Aorta (tissue), 5 donors: ENCODE results near the gene ATP9B. TPM values are rescaled to one million over a fixed set of nuclear protein-coding genes. Genes with fewer than 3 reads are reported as not detected.
A peak's percentile ranks its signal among the peaks of the same experiment; 100 is the strongest.

Source experiments
- ATAC-seq: fragments of 200-7000 bp; cut with Tn5 transposase; one replicate; pipeline ENCODE4 v1.9.1; 2022; ENCODE audit warnings: moderate library complexity; ENCODE audit not compliant: low FRiP score
- DNase-seq, 2 donors: peaks; one replicate each; pipeline ENCODE4 v3.0.0-alpha.2; 2020
- H3K27ac ChIP-seq, 2 donors: one replicate each; pipeline ENCODE4 v1.5.1; 2013; ENCODE audit warnings: low read length in 2 of 2, mild to moderate bottlenecking in 2 of 2, moderate library complexity in 2 of 2, control low read depth in 1 of 2, inconsistent platforms in 1 of 2, low read depth in 1 of 2
- H3K27me3 ChIP-seq, 2 donors: one replicate each; pipeline ENCODE4 v1.6.1; 2013; ENCODE audit warnings: control low read depth in 1 of 2, low read length in 1 of 2, mild to moderate bottlenecking in 1 of 2, moderate library complexity in 1 of 2; ENCODE audit not compliant: insufficient read depth in 2 of 2, control insufficient read depth in 1 of 2
- H3K36me3 ChIP-seq, 2 donors: one replicate each; pipeline ENCODE4 v1.6.1; 2013; ENCODE audit warnings: control low read depth in 1 of 2, low read length in 1 of 2, mild to moderate bottlenecking in 1 of 2; ENCODE audit not compliant: insufficient read depth in 2 of 2, control insufficient read depth in 1 of 2
- H3K4me1 ChIP-seq, 2 donors: one replicate each; pipeline ENCODE4 v1.6.1; 2013; ENCODE audit warnings: low read length in 2 of 2, control low read depth in 1 of 2, mild to moderate bottlenecking in 1 of 2, moderate library complexity in 1 of 2; ENCODE audit not compliant: insufficient read depth in 2 of 2, control insufficient read depth in 1 of 2
- H3K4me3 ChIP-seq, 2 donors: one replicate each; pipeline ENCODE4 v1.5.1; 2013; ENCODE audit warnings: low read length in 2 of 2, control low read depth in 1 of 2, mild to moderate bottlenecking in 1 of 2
- H3K9me3 ChIP-seq: one replicate; pipeline ENCODE4 v1.6.1; 2013; ENCODE audit warnings: mild to moderate bottlenecking, low read length; ENCODE audit not compliant: control insufficient read depth
- WGBS, 2 donors: extraction: QIAGEN DNeasy Blood & Tissue Kit; methylation state at CpG; one replicate each; pipeline ENCODE4 v1.1.7; 2013; 5-methylcytosine and 5-hydroxymethylcytosine counted together
- intact Hi-C, 2 donors: fragments of 100-400 bp; cut with DNase I; formaldehyde crosslinking; loops; one replicate each; pipeline versions ENCODE4 v1.14.2 to v1.15.0; 2022
- polyA plus RNA-seq, 2 donors: library from polyadenylated mRNA; stranded (reverse); fragments of 200-250 nt; gene quantifications; one replicate each; pipeline ENCODE4 v1.2.3, GENCODE V29; 2013
- total RNA-seq, 2 donors: library from RNA; stranded (reverse); fragmentation: NEBNext Ultra II Directional; extraction: Animal tissue kit (Norgen Biotek cat#: 25700); gene quantifications; one replicate each; pipeline ENCODE4 v1.2.1, GENCODE V29; 2021
- donor health status: healthy with polysubstance abuse.
- donor health status: Bipolar disorder and iron deficiency.
- donor health status: DM: no; HTN: no; CAD: no.
- donor health status: DM: no; HTN: no; CAD: no.
- donor health status: DM: yes; HTN: yes; CAD: no.

The ATP9B gene
- total and polyA plus RNA-seq, 4 donors, result 2.3 to 55.3 (median 30.5) TPM

DNA sequence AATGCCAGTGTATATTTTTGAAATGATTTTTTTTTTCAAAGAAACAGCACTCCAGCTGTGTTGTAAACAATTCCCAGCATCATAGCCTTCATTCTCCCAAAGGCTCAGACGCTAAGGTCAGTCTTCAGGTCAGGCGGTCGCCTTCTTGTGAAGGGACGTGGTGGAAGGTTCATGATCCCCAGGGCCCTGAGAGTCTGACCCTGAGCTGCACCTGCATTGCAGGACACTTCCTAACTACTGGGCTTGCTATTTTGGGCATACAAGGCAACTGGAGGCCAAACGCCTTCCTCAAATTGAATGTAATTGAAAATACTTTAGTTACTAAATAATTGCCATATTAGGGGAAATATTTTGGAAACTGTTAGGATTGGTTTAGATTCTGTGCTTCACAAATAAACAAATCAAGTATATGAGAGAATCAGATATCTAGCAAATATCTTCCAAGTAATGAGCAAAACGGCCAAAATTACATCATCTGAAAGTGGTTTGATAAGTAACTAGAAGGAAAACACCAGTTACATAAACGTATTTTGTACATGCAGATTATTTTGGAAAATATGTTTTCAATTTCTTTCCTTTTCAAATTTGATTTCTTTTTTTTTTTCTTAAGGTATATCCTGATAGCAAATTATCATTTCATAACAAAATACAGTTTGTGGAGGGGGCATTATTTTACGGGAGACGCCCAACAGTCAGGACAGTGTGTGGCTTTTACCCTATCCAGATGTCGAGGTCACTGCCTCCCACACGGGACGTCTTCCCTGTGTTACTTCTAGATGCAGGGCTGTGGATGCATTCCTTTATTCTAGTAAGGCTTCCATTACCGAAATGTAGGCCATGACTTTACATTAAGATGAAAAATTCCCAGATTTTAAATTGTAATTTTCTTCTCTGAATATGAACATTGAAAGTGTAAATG is 136.0 kb downstream of the ATP9B start:
- 91 to 94% methylated on average over 13 of the region's 13 CpGs for WGBS, 2 donors
- intact Hi-C loops, result no loop called here
- DNase-seq, result no peak

DNA sequence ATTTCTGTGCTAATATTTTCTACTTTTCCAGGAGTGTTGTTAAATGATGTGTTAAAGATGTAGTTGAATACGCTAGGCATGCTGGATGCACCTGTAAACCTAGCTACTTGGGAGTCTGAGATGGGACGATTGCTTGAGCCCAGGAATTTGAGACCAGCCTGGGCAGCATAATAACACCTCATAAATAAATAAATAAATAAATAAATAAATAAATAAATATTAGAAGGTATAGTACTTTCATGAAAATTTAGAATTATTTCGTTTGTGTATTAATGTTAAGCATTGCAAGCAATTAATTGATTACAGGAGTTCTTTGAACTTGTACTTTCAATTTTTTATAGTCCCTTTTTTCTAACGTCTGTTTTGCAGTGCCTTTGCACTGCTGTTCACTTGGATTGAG is 137.2 kb downstream of the ATP9B start:
- intact Hi-C loops, result no loop called here
- ATAC-seq, result no peak
- WGBS, 2 donors, result 95 to 96% methylated on average over 4 of the region's 4 CpGs
- no peak overlapping the region for H3K27ac ChIP-seq
- no peaks in the 10 kb centered on the region for H3K4me1 ChIP-seq
- H3K4me3 ChIP-seq, result no peak overlapping the region
- H3K27me3 ChIP-seq, result no peaks in the 10 kb centered on the region
- peaks cover 0 to 6% of the 10 kb centered on the region in 2 donors for H3K36me3 ChIP-seq
- DNase-seq, result no peak
- H3K9me3 ChIP-seq, result no peaks in the 10 kb centered on the region

More for the DNA sequence above, 136.0 kb downstream of the ATP9B start:
- ATAC-seq, result no peak
- peaks cover 0 to 6% of the 10 kb centered on the region in 2 donors for H3K36me3 ChIP-seq
- H3K27ac ChIP-seq, result no peak overlapping the region
- H3K27me3 ChIP-seq, result no peaks in the 10 kb centered on the region
- no peaks in the 10 kb centered on the region for H3K9me3 ChIP-seq
- no peaks in the 10 kb centered on the region for H3K4me1 ChIP-seq
- no peak overlapping the region for H3K4me3 ChIP-seq

DNA sequence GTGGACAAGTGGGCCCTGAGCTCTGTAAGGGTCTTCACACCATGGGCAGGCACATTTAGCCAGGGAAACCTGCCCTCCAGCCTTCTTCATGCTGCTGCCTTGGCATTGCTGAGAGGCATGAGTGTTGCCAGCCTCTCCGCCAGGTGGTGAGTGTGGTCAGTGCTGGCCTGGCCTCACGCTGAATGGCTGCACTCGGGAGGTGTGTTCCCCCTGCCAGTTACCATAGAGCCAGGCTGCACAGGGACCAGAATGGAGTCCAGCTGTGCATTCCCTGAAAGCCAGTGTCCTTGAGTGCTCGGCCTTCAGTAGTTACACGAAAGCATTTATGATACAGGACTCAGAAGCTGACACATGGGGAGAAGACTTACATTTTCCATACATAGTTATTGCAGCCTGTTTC is 139.7 kb downstream of the ATP9B start:
- no peak overlapping the region for H3K27ac ChIP-seq
- H3K36me3 ChIP-seq, result peaks cover 0 to 6% of the 10 kb centered on the region in 2 donors
- no peaks in the 10 kb centered on the region for H3K27me3 ChIP-seq
- H3K9me3 ChIP-seq, result no peaks in the 10 kb centered on the region
- WGBS, 2 donors, result 80 to 85% methylated on average over 5 of the region's 5 CpGs
- ATAC-seq (peak; percentile 50), DNase-seq (no peak)
- intact Hi-C loops, result no loop called here
- no peaks in the 10 kb centered on the region for H3K4me1 ChIP-seq
- no peak overlapping the region for H3K4me3 ChIP-seq

DNA sequence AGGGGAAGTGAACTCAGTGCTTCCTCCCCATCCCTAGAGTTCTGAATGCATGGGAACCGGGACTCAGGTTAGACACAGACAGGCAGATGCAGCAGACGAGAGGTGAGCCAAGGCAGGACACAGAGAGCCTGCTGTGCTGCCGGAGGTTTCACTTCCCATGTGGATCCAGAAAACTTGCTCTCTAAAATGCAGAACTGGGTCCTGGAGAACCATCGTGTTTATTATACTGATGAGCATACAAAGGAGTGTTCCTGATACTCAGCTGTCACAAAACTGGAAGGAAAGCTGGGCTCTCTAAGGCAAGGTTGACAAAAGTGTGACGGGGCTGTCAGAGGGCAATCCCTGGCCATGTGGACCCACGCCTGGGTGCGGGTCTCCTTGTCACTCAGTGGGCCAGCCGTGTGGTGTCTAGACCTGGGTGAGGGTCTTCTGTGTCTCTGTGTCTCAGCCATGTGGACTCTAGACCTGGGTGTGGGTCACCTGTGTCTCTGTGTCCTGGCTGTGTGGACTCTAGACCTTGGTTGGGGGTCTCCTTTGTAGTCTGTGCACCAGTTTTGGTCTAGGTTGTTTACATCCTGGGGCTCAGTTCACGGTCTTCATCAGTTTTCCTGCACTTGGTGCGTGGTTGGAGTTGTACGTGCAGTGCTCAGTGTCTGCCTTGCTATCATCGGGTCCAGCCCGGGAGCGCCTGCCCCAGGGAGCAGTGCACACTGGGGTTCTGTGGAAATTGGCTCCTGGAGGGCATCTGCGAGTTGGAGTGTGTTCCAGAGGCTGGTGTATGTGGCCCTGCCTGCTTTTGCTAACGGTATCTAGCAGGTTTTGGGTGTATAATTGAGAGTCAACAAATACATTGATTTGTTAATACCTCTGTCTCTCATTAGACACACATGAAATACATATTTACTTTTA is 141.1 kb downstream of the ATP9B start:
- Histone ChIP-seq H3K27me3 (no peaks in the 10 kb centered on the region), H3K27ac (no peak overlapping the region), H3K4me3 (no peak overlapping the region), H3K9me3 (no peaks in the 10 kb centered on the region), H3K4me1 (no peaks in the 10 kb centered on the region), H3K36me3 (peaks cover 0 to 6% of the 10 kb centered on the region in 2 donors)
- no peak for DNase-seq
- intact Hi-C loops, result no loop called here
- WGBS, 2 donors, result 95% methylated on average over 16 of the region's 16 CpGs
- ATAC-seq, result no peak

DNA sequence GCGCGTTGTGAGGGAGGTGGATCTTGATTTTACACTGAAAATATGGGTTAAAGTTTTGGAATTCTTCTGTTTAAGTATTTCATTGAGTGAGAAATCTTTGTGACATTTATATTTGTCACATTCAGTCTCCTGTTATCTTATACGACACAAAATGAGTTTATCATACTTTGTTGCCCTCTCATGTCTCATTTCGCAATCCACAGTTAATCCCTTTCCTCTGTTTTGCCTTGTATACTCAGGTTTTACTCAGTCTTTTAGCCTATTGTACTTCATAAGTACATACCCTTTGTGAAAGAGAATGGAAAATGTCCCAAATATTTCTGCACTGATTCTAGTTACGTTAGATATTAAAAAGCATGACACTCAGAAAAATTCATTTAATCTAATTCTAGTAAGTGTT is 142.7 kb downstream of the ATP9B start:
- ATAC-seq, result no peak
- DNase-seq, result no peak
- Histone ChIP-seq H3K4me1 (no peaks in the 10 kb centered on the region), H3K4me3 (no peak overlapping the region), H3K36me3 (peaks cover 0 to 5% of the 10 kb centered on the region in 2 donors), H3K9me3 (no peaks in the 10 kb centered on the region), H3K27ac (no peak overlapping the region), H3K27me3 (no peaks in the 10 kb centered on the region)
- 79 to 81% methylated on average over 5 of the region's 5 CpGs for WGBS, 2 donors
- intact Hi-C loops, result no loop called here

DNA sequence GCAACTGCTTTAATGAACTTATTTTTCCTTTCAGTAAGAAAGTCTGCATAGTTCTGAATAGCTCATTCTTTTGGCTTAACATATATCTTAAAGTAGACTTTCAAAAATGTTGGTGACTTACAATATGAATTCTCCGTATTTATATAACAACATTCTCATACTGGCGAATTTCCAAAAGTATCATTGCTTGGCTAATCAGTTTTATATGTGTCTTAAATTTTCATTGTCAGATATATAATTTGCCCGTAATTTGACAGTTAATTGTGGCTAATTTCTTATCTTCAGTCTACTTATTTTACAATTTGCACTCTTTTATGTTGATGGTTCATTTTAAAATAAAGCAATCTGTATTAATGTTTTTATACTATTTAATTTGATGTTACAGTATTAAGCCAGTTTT is 144.9 kb downstream of the ATP9B start:
- ATAC-seq (no peak), DNase-seq (no peak)
- intact Hi-C loops, result no loop called here
- Histone ChIP-seq H3K4me3 (no peak overlapping the region), H3K36me3 (no peaks in the 10 kb centered on the region), H3K27ac (no peak overlapping the region), H3K4me1 (no peaks in the 10 kb centered on the region), H3K27me3 (no peaks in the 10 kb centered on the region), H3K9me3 (no peaks in the 10 kb centered on the region)
- WGBS, 2 donors, result 65 to 73% methylated on average over 3 of the region's 3 CpGs

DNA sequence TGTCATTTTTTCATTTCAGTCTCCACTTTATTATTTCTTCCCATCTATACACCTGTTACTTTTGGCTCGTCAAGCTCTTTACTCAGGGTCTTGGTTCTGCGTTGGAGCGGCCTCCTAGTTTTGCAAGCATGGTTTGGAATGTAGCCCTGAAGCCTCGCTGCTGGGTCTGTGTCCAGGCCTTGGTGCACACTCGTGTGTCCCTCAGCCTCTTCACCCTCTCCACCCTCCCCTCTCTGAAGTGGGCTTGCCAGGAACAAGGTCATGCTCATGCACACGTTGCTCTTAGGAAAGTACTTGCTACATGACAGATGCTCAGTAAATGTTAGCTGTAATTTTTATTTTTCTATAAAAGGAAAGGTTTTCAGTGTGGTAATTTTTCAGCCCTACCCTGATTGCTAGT is 147.0 kb downstream of the ATP9B start:
- no peaks in the 10 kb centered on the region for H3K36me3 ChIP-seq
- H3K4me1 ChIP-seq, result no peaks in the 10 kb centered on the region
- ATAC-seq (no peak), DNase-seq (no peak)
- intact Hi-C loops, result no loop called here
- no peaks in the 10 kb centered on the region for H3K27me3 ChIP-seq
- no peak overlapping the region for H3K27ac ChIP-seq
- H3K4me3 ChIP-seq, result no peak overlapping the region
- H3K9me3 ChIP-seq, result no peaks in the 10 kb centered on the region
- 62 to 65% methylated on average over 6 of the region's 6 CpGs for WGBS, 2 donors

DNA sequence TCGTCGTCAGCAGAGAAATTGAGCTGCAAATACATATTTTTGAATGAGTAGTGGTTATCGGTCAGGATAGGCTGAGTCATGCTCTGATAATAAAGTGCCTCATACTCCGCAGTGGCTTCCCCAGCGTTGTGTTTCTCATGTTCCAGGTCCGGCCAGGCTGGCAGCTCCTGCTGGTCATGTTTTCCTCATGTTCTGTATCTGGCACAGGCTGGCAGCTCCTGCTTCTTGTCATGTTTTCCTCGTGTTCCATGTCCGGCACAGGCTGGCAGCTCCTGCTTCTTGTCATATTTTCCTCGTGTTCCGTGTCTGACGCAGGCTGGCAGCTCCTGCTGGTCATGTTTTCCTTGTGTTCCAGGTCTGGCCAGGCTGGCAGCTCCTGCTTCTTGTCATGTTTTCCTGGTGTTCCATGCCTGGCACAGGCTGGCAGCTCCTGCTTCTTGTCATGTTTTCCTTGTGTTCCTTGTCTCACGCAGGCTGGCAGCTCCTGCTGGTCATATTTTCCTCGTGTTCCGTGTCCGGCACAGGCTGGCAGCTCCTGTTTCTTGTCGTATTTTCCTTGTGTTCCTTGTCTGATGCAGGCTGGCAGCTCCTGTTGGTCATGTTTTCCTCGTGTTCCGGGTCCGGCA is 148.9 kb downstream of the ATP9B start:
- Histone ChIP-seq H3K4me3 (no peak overlapping the region), H3K27me3 (no peaks in the 10 kb centered on the region), H3K27ac (peak overlapping the region in 1 of 2 donors; percentile 4), H3K36me3 (no peaks in the 10 kb centered on the region), H3K9me3 (no peaks in the 10 kb centered on the region), H3K4me1 (no peaks in the 10 kb centered on the region)
- DNase-seq, result no peak
- 49 to 53% methylated on average over 19 of the region's 19 CpGs for WGBS, 2 donors
- intact Hi-C loops, result no loop called here
- ATAC-seq, result no peak
